ENCODE data around the gene MYO5B.

Gene MYO5B

DNA sequence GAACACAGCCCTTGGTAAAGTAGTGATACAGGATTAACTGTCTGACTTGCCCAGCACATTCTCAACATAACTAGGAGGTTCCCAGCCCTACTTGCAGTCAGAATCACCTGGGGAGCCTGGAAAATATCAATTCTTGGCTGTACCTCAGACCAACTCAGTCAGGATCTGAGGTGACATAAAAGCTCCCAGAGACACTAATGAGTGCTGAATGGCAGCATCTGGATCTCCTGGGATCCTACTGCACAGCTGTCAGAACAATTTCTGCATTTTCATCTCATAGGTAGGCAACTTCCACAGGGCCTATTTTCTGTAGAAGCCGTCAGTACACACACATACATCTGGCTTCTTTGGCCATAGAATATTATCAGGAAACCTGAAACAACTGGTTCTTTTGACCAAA, 138.8 kb downstream of the MYO5B start:
- H3K4me3 ChIP-seq (ENCODE audit: low read depth, low read length): no peak overlapping the region
- TF ChIP-seq CTCF (IDR thresholded peaks at IDR 0.05; ENCODE audit: low read depth, low read length): no peak

DNA sequence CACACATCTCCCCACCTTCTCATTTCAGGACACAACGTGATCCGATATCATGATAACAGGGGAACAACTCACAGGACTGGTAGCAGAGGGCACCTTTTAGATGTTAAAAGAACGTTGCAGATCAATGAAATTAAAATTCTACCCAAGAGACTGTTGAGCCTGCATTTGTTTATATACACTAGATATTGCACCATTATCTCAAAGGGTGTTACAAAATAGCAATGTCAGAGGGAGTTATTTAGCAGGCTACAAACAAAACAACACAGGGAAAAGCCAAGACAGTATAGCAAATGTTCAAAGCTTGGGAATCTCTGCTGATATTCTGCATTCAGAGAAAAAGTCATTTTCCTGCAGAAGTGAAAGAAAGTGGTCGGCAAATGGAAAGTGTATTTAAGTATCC, 139.5 kb downstream of the MYO5B start:
- H3K4me3 ChIP-seq (ENCODE audit: low read depth, low read length): no peak overlapping the region
- TF ChIP-seq CTCF (IDR thresholded peaks at IDR 0.05; ENCODE audit: low read depth, low read length): no peak

GRCh38 chr18:50053111-50053510, 141.8 kb downstream of the MYO5B start:
- TF ChIP-seq CTCF (IDR thresholded peaks at IDR 0.05; ENCODE audit: low read depth, low read length): no peak
- H3K4me3 ChIP-seq (ENCODE audit: low read depth, low read length): no peak overlapping the region

GRCh38 chr18:50051288-50051687, 143.7 kb downstream of the MYO5B start:
- TF ChIP-seq CTCF (IDR thresholded peaks at IDR 0.05; ENCODE audit: low read depth, low read length): no peak

DNA sequence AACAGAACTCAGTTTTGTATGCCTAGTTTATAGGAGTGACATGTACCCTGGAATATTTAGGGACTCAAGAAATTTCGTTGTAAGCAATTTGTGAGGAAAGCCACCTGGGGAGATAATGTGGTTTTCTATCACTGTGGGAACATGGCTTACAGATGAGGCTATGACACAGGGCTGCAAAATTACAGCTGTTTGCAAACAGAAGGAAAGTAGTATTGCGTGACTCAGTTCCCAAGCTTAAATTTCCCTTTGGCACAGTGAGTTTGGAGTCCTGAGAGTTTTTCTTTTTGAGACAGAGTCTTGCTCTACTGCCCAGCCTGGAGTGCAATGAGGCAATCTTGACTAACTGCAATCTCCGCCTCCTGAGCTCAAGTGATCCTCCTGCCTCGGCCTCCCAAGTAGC, 149.8 kb downstream of the MYO5B start:
- no peak for TF ChIP-seq CTCF (IDR thresholded peaks at IDR 0.05; ENCODE audit: low read depth, low read length)
- H3K4me3 ChIP-seq (ENCODE audit: low read depth, low read length): no peak overlapping the region

More at GRCh38 chr18:50051288-50051687, 143.7 kb downstream of the MYO5B start:
- no peak overlapping the region for H3K4me3 ChIP-seq (ENCODE audit: low read depth, low read length)

- TF ChIP-seq CTCF (IDR thresholded peaks at IDR 0.05; ENCODE audit: low read depth, low read length): no peak
- no peak overlapping the region for H3K4me3 ChIP-seq (ENCODE audit: low read depth, low read length)
Measured at GRCh38 chr18:50044402-50044801, 150.5 kb downstream of the MYO5B start.

GRCh38 chr18:50042611-50043010, 152.3 kb downstream of the MYO5B start:
- no peak for TF ChIP-seq CTCF (IDR thresholded peaks at IDR 0.05; ENCODE audit: low read depth, low read length)
- no peak overlapping the region for H3K4me3 ChIP-seq (ENCODE audit: low read depth, low read length)
